CD14-positive monocyte (primary cell): Measurements from ENCODE around the gene ADH1A. TPM values are rescaled to one million over a fixed set of nuclear protein-coding genes. Genes with fewer than 3 reads are reported as not detected.

ENCODE experiments used
- DNase-seq, 3 donors: peaks; one replicate each; pipeline ENCODE4 v3.0.0-alpha.2; 2011 to 2022
- H2AFZ ChIP-seq: 2 replicates; pipeline ENCODE4 v1.6.0; 2012; ENCODE audit warnings: mild to moderate bottlenecking, low read depth, low read length, inconsistent platforms; ENCODE audit not compliant: insufficient read depth, poor library complexity, severe bottlenecking
- H3K27ac ChIP-seq, 2 donors: 1 replicate in 1 of 2; 2 replicates in 1 of 2; pipeline ENCODE4 v1.5.1; 2012 to 2013; ENCODE audit warnings: low read length in 2 of 2, control low read depth in 1 of 2, inconsistent platforms in 1 of 2, low read depth in 1 of 2, mild to moderate bottlenecking in 1 of 2
- H3K27me3 ChIP-seq, 2 donors: one replicate each; pipeline versions ENCODE4 v1.6.0 to v1.6.1; 2011 to 2013; ENCODE audit warnings: low read length in 2 of 2; ENCODE audit not compliant: control insufficient read depth in 2 of 2, insufficient read depth in 2 of 2
- H3K36me3 ChIP-seq, 2 donors: replicated peaks in 1 of 2; 1 replicate in 1 of 2; 2 replicates in 1 of 2; pipeline versions ENCODE4 v1.5.1 to v1.6.1; 2012 to 2013; ENCODE audit warnings: low read length in 2 of 2, control low read depth in 1 of 2, inconsistent platforms in 1 of 2, mild to moderate bottlenecking in 1 of 2; ENCODE audit not compliant: insufficient read depth in 2 of 2, control insufficient read depth in 1 of 2
- H3K4me1 ChIP-seq, 2 donors: 1 replicate in 1 of 2; 2 replicates in 1 of 2; pipeline versions ENCODE4 v1.5.1 to v1.6.1; 2012 to 2013; ENCODE audit warnings: low read length in 2 of 2, control low read depth in 1 of 2, inconsistent platforms in 1 of 2, mild to moderate bottlenecking in 1 of 2, moderate library complexity in 1 of 2; ENCODE audit not compliant: insufficient read depth in 2 of 2, control insufficient read depth in 1 of 2
- H3K4me2 ChIP-seq: replicated peaks from 2 replicates; pipeline ENCODE3; 2012; ENCODE audit warnings: low read length, moderate library complexity, mild to moderate bottlenecking; ENCODE audit not compliant: poor library complexity, severe bottlenecking; ENCODE audit errors: extremely low read depth
- H3K4me3 ChIP-seq, 3 experiments: fragments of 200-600 bp in 1 of 3; sonication (generic) in 1 of 3; replicated peaks in 1 of 3; 1 replicate in 2 of 3; 2 replicates in 1 of 3; pipeline ENCODE4 v1.5.1; 2011 to 2013; ENCODE audit warnings: low read length in 3 of 3, mild to moderate bottlenecking in 3 of 3, control low read depth in 2 of 3, low read depth in 2 of 3, inconsistent platforms in 1 of 3, moderate library complexity in 1 of 3
- H3K79me2 ChIP-seq: 2 replicates; pipeline ENCODE4 v1.6.0; 2012; ENCODE audit warnings: mild to moderate bottlenecking, control low read depth, inconsistent platforms, low read length, moderate library complexity; ENCODE audit not compliant: insufficient read depth
- H3K9ac ChIP-seq: 2 replicates; pipeline ENCODE4 v1.6.0; 2017; ENCODE audit warnings: low read length, mild to moderate bottlenecking; ENCODE audit not compliant: insufficient read depth, poor library complexity, severe bottlenecking
- H3K9me3 ChIP-seq, 2 donors: replicated peaks in 1 of 2; 1 replicate in 1 of 2; 2 replicates in 1 of 2; pipeline versions ENCODE4 v1.5.1 to v1.6.1; 2012 to 2013; ENCODE audit warnings: low read length in 2 of 2, control low read depth in 1 of 2; ENCODE audit not compliant: control insufficient read depth in 1 of 2, insufficient read depth in 1 of 2
- H4K20me1 ChIP-seq: 2 replicates; pipeline ENCODE4 v1.6.0; 2012; ENCODE audit warnings: mild to moderate bottlenecking, low read length, control low read depth, moderate library complexity; ENCODE audit not compliant: insufficient read depth
- H3K27ac Mint-ChIP-seq, 7 donors: one replicate each; pipeline ENCODE4 v1.8.0; 2020; ENCODE audit warnings: mild to moderate bottlenecking in 7 of 7, mixed read lengths in 7 of 7, moderate library complexity in 6 of 7, inconsistent platforms in 2 of 7
- H3K27me3 Mint-ChIP-seq, 3 donors: one replicate each; pipeline ENCODE4 v1.8.0; 2021 to 2022; ENCODE audit warnings: low read depth in 3 of 3, mild to moderate bottlenecking in 3 of 3, mixed read lengths in 3 of 3, moderate library complexity in 3 of 3, inconsistent platforms in 1 of 3
- H3K36me3 Mint-ChIP-seq, 2 donors: one replicate each; pipeline ENCODE4 v1.8.0; 2020; ENCODE audit warnings: mixed read lengths in 2 of 2, inconsistent platforms in 1 of 2, mild to moderate bottlenecking in 1 of 2
- H3K4me1 Mint-ChIP-seq: one replicate; pipeline ENCODE4 v1.8.0; 2020; ENCODE audit warnings: mild to moderate bottlenecking, mixed read lengths
- H3K4me3 Mint-ChIP-seq, 2 donors: one replicate each; pipeline ENCODE4 v1.8.0; 2020; ENCODE audit warnings: mild to moderate bottlenecking in 2 of 2, mixed read lengths in 2 of 2, moderate library complexity in 1 of 2
- H3K9me3 Mint-ChIP-seq, 7 donors: one replicate each; pipeline ENCODE4 v1.8.0; 2020 to 2022; ENCODE audit warnings: mixed read lengths in 7 of 7, mild to moderate bottlenecking in 6 of 7, moderate library complexity in 6 of 7, inconsistent platforms in 2 of 7
- CTCF ChIP-seq: fragments of 200-600 bp; IDR thresholded peaks from one replicate; pipeline ENCODE4 v1.8.0; 2022; ENCODE audit warnings: antibody characterized with exemption, mild to moderate bottlenecking
- WGBS: methylation state at CpG from one replicate; pipeline ENCODE4 v1.1.5; 2013; ENCODE audit warnings: missing lambda C conversion rate; ENCODE audit not compliant: insufficient coverage; 5-methylcytosine and 5-hydroxymethylcytosine counted together
- intact Hi-C, 2 donors: fragments of 100-400 bp; cut with micrococcal nuclease; formaldehyde crosslinking; loops; one replicate each; pipeline versions ENCODE4 v1.15.0 to v1.15.1; 2023
- polyA plus RNA-seq, 3 donors: library from polyadenylated mRNA; depleted of rRNA in 1 of 3; unstranded in 2 of 3; stranded (reverse) in 1 of 3; fragments of 300-500 nt in 2 of 3; fragments of >200 nt in 1 of 3; fragmentation: Illumina TruSeq in 2 of 3; gene quantifications; 1 replicate in 2 of 3; 2 replicates in 1 of 3; pipeline ENCODE4 v1.2.3, GENCODE V29; 2012 to 2021

Gene ADH1A
- polyA plus RNA-seq, 3 donors = not detected

DNA sequence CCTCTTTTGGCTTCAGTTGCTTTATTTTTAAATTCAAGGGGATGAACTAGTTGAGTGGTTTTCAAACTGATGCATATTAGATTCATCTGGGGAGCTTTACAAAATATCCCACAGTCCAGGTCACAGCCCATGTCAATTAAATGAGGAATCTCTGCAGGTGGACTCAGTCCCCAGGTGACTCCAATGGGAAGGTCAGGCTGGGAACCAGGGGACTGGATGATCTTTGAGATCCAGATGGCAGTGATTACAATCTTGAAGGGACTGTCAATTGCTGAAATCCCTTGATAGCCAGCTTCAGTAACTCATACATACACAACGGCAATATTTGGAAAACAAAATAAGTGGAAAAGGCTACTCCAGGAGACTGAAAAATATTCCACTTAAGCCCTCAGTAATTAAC is 23.4 kb upstream of the ADH1A start:
- no peak for TF ChIP-seq CTCF
- no peak overlapping the region for H3K9ac ChIP-seq
- Mint-ChIP-seq H3K4me3 (no peak overlapping the region), H3K9me3 (peaks cover 0 to 5% (median 3%) of the 10 kb centered on the region in 7 donors), H3K4me1 (no peaks in the 10 kb centered on the region), H3K27ac (no peak overlapping the region), H3K27me3 (peaks cover 0 to 1% (median 0%) of the 10 kb centered on the region in 3 donors), H3K36me3 (no peaks in the 10 kb centered on the region)
- H2AFZ ChIP-seq = no peak overlapping the region
- no CpG with 5 or more reads among the region's 1 CpG for WGBS
- H3K27me3 ChIP-seq = no peaks in the 10 kb centered on the region
- no peak overlapping the region for H3K4me3 ChIP-seq
- H3K27ac ChIP-seq = no peak overlapping the region
- no peaks in the 10 kb centered on the region for H3K4me1 ChIP-seq
- DNase-seq = no peak
- no peaks in the 10 kb centered on the region for H3K36me3 ChIP-seq
- no peaks in the 10 kb centered on the region for H3K9me3 ChIP-seq
- H3K79me2 ChIP-seq = no peaks in the 10 kb centered on the region
- intact Hi-C loops = no loop called here
- no peaks in the 10 kb centered on the region for H4K20me1 ChIP-seq
- no peak overlapping the region for H3K4me2 ChIP-seq

GRCh38 chr4:99310389-99310788 is 19.6 kb upstream of the ADH1A start:
- Histone ChIP-seq H3K79me2 (no peaks in the 10 kb centered on the region), H3K9me3 (peaks cover 0 to 7% of the 10 kb centered on the region in 2 donors), H3K36me3 (no peaks in the 10 kb centered on the region), H3K4me3 (no peak overlapping the region), H3K4me2 (no peak overlapping the region), H3K9ac (no peak overlapping the region), H4K20me1 (no peaks in the 10 kb centered on the region), H3K4me1 (no peaks in the 10 kb centered on the region), H3K27me3 (no peaks in the 10 kb centered on the region), H2AFZ (no peak overlapping the region), H3K27ac (no peak overlapping the region)
- Mint-ChIP-seq H3K36me3 (no peaks in the 10 kb centered on the region), H3K9me3 (peaks cover 0 to 7% (median 0%) of the 10 kb centered on the region in 7 donors), H3K27me3 (no peaks in the 10 kb centered on the region), H3K4me3 (no peak overlapping the region), H3K27ac (no peak overlapping the region), H3K4me1 (no peaks in the 10 kb centered on the region)
- intact Hi-C loops = no loop called here
- DNase-seq = no peak
- no peak for TF ChIP-seq CTCF
- no CpG with 5 or more reads among the region's 2 CpGs for WGBS
